Stimulated activated CD4-positive, alpha-beta T cell treated with anti-CD3 and anti-CD28 coated beads, Interleukin-2, amount 100 ng/mL, for 48 hours (primary cell): ENCODE data around the gene HUS1B.
A peak's percentile ranks its signal among the peaks of the same experiment; 100 is the strongest.
"Not testable (repeated sequence)": the region's sequence is repeated elsewhere in the genome, so short reads cannot be mapped to it uniquely, and the experiment has no call there.

Experiments
- DNase-seq, 2 donors: peaks; one replicate each; pipeline ENCODE4 v3.0.0-alpha.2; 2020

Gene HUS1B

GRCh38 chr6:678520-678919 lies 21.6 kb upstream of the HUS1B start:
- no peak for DNase-seq

- no peak for DNase-seq
These were observed 21.0 kb upstream of the HUS1B start for GRCh38 chr6:677919-678318.

GRCh38 chr6:674956-675355 lies 18.1 kb upstream of the HUS1B start:
- no peak for DNase-seq

GRCh38 chr6:674406-674805 lies 17.5 kb upstream of the HUS1B start:
- DNase-seq, result no peak

GRCh38 chr6:667253-667927 lies 10.5 kb upstream of the HUS1B start:
- DNase-seq, result no peak

- no peak for DNase-seq
These were observed 8.7 kb upstream of the HUS1B start for GRCh38 chr6:665403-666267.

GRCh38 chr6:663788-664187 lies 6.9 kb upstream of the HUS1B start:
- not testable (repeated sequence) for DNase-seq

GRCh38 chr6:659716-660581 lies 3.0 kb upstream of the HUS1B start:
- DNase-seq, result no peak

GRCh38 chr6:658244-658643 lies 1.3 kb upstream of the HUS1B start:
- no peak for DNase-seq

GRCh38 chr6:657743-658142 lies 843 bp upstream of the HUS1B start:
- DNase-seq, result no peak

GRCh38 chr6:654136-654535 lies 2.8 kb downstream of the HUS1B start:
- no peak for DNase-seq

GRCh38 chr6:652865-653264 lies 4.0 kb downstream of the HUS1B start:
- no peak for DNase-seq

GRCh38 chr6:650098-650497 lies 6.8 kb downstream of the HUS1B start:
- no peak for DNase-seq

- no peak for DNase-seq
These were observed 14.1 kb downstream of the HUS1B start for GRCh38 chr6:642805-643204.

- DNase-seq, result no peak
These were observed 15.5 kb downstream of the HUS1B start for GRCh38 chr6:641225-641985.

- peak in 1 of 2 donors; percentile 10 for DNase-seq
These were observed 20.4 kb downstream of the HUS1B start for GRCh38 chr6:636488-636887.

- no peak for DNase-seq
These were observed 21.7 kb downstream of the HUS1B start for GRCh38 chr6:635233-635632.

- no peak for DNase-seq
These were observed 23.3 kb downstream of the HUS1B start for GRCh38 chr6:633611-634010.

- DNase-seq, result no peak
These were observed 28.1 kb downstream of the HUS1B start for GRCh38 chr6:628766-629165.

GRCh38 chr6:626236-626635 lies 30.7 kb downstream of the HUS1B start:
- DNase-seq, result no peak

- DNase-seq, result no peak
These were observed 31.9 kb downstream of the HUS1B start for GRCh38 chr6:624979-625378.

GRCh38 chr6:622462-622861 lies 34.4 kb downstream of the HUS1B start:
- no peak for DNase-seq

GRCh38 chr6:621931-622330 lies 35.0 kb downstream of the HUS1B start:
- DNase-seq, result no peak
